Neuronal stem cell (in vitro differentiated cells): ENCODE measurements around the gene ELF3.
A peak's percentile ranks its signal among the peaks of the same experiment; 100 is the strongest.

Source experiments
- DNase-seq: peaks from one replicate; pipeline ENCODE4 v3.0.0-alpha.2; 2013; ENCODE audit warnings: low spot score
- H2AFZ ChIP-seq: one replicate; pipeline ENCODE4 v1.6.1; 2013; ENCODE audit warnings: mild to moderate bottlenecking, low read length, inconsistent platforms
- H2AK5ac ChIP-seq: 2 replicates; pipeline ENCODE4 v1.6.1; 2013; ENCODE audit warnings: low read depth, mild to moderate bottlenecking, inconsistent platforms, low read length, moderate library complexity, mixed read lengths
- H2BK120ac ChIP-seq: 2 replicates; pipeline ENCODE4 v1.6.1; 2013; ENCODE audit warnings: low read depth, mild to moderate bottlenecking, inconsistent platforms, low read length, moderate library complexity, mixed read lengths
- H2BK12ac ChIP-seq: one replicate; pipeline ENCODE4 v1.6.1; 2013; ENCODE audit warnings: low read length, inconsistent platforms
- H2BK15ac ChIP-seq: 2 replicates; pipeline ENCODE4 v1.6.1; 2013; ENCODE audit warnings: mild to moderate bottlenecking, low read length, inconsistent platforms, mixed read lengths
- H2BK5ac ChIP-seq: one replicate; pipeline ENCODE4 v1.6.1; 2013; ENCODE audit warnings: inconsistent platforms, mild to moderate bottlenecking, low read length, moderate library complexity
- H3K14ac ChIP-seq: one replicate; pipeline ENCODE4 v1.6.1; 2013; ENCODE audit warnings: low read length, inconsistent platforms
- H3K18ac ChIP-seq: 2 replicates; pipeline ENCODE4 v1.6.1; 2013; ENCODE audit warnings: low read length, inconsistent platforms
- H3K23ac ChIP-seq: 2 replicates; pipeline ENCODE4 v1.6.1; 2013; ENCODE audit warnings: low read depth, mild to moderate bottlenecking, mixed read lengths, low read length, inconsistent platforms; ENCODE audit not compliant: poor library complexity
- H3K27ac ChIP-seq: replicated peaks from 3 replicates; pipeline ENCODE4 v1.5.1; 2013; ENCODE audit warnings: low read length, inconsistent platforms
- H3K27me3 ChIP-seq, 3 experiments: 2 replicates each; pipeline ENCODE4 v1.6.1; 2013; ENCODE audit warnings: low read length in 3 of 3, mild to moderate bottlenecking in 2 of 3, inconsistent platforms in 1 of 3, low read depth in 1 of 3, mixed read lengths in 1 of 3, moderate library complexity in 1 of 3; ENCODE audit not compliant: control insufficient read depth in 3 of 3, insufficient read depth in 3 of 3
- H3K36me3 ChIP-seq, 2 donors: replicated peaks in 1 of 2; 2 replicates each; pipeline ENCODE4 v1.6.1; 2013; ENCODE audit warnings: low read length in 2 of 2; ENCODE audit not compliant: control insufficient read depth in 2 of 2, insufficient read depth in 2 of 2
- H3K4ac ChIP-seq: 2 replicates; pipeline ENCODE4 v1.6.1; 2013; ENCODE audit warnings: inconsistent platforms, mild to moderate bottlenecking, low read length, moderate library complexity
- H3K4me1 ChIP-seq, 2 donors: 1 replicate in 1 of 2; 2 replicates in 1 of 2; pipeline ENCODE4 v1.6.1; 2013; ENCODE audit warnings: low read length in 2 of 2, low read depth in 1 of 2; ENCODE audit not compliant: control insufficient read depth in 2 of 2, insufficient read depth in 1 of 2
- H3K4me2 ChIP-seq: one replicate; pipeline ENCODE4 v1.6.1; 2013; ENCODE audit warnings: mild to moderate bottlenecking, low read length, inconsistent platforms; ENCODE audit not compliant: insufficient read depth, poor library complexity, severe bottlenecking
- H3K4me3 ChIP-seq, 2 donors: 2 replicates each; pipeline ENCODE4 v1.5.1; 2013; ENCODE audit warnings: low read length in 2 of 2, mild to moderate bottlenecking in 2 of 2, inconsistent platforms in 1 of 2, moderate library complexity in 1 of 2
- H3K79me1 ChIP-seq: one replicate; pipeline ENCODE4 v1.6.1; 2013; ENCODE audit warnings: low read depth, mild to moderate bottlenecking, inconsistent platforms, low read length, moderate library complexity
- H3K9ac ChIP-seq: one replicate; pipeline ENCODE4 v1.6.1; 2013; ENCODE audit warnings: mild to moderate bottlenecking, low read depth, low read length, inconsistent platforms; ENCODE audit not compliant: poor library complexity
- H3K9me3 ChIP-seq, 2 donors: replicated peaks in 1 of 2; 2 replicates each; pipeline versions ENCODE3 to v1.6.1; 2013; ENCODE audit warnings: low read length in 2 of 2, mild to moderate bottlenecking in 2 of 2, inconsistent platforms in 1 of 2, low read depth in 1 of 2, mixed read lengths in 1 of 2, moderate library complexity in 1 of 2; ENCODE audit not compliant: control insufficient read depth in 2 of 2, insufficient read depth in 1 of 2
- H4K8ac ChIP-seq: one replicate; pipeline ENCODE4 v1.6.1; 2013; ENCODE audit warnings: low read depth, mild to moderate bottlenecking, inconsistent platforms, low read length, moderate library complexity
- H4K91ac ChIP-seq: one replicate; pipeline ENCODE4 v1.6.1; 2013; ENCODE audit warnings: low read length, low read depth, mild to moderate bottlenecking, inconsistent platforms; ENCODE audit not compliant: poor library complexity
- WGBS, 2 donors: extraction: QIAGEN DNeasy Blood & Tissue Kit; methylation state at CpG; one replicate each; pipeline ENCODE4 v1.1.7; 2013; ENCODE audit warnings: missing lambda C conversion rate in 2 of 2, mixed read lengths in 1 of 2; ENCODE audit not compliant: insufficient read length in 2 of 2, insufficient replicate concordance in 1 of 2; ENCODE audit errors: extremely low coverage in 2 of 2; 5-methylcytosine and 5-hydroxymethylcytosine counted together

Gene ELF3

DNA sequence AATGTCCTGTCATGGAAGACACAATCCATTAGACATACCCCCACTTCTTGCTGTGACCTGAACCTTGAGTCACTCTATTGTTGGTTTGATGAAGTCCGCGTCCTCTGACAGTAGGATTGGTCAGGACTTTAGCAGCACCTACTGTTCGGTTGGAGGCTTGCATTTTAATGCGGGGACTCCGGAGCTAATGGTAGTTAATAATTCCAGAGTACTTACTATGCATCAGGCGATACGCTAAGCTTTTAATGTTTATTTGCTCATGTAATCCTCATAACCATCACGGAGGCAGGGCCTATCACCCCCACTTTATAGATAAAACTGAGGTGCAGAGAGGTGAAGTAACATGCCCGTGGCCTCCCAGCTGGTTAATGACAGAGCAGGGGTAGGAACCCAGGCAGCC lies 7.9 kb upstream of the ELF3 start:
- no peaks in the 10 kb centered on the region for H3K27me3 ChIP-seq
- DNase-seq, result no peak
- no CpG with 5 or more reads among the region's 9 CpGs for WGBS, 2 donors
- no peak overlapping the region for H4K8ac ChIP-seq
- H3K18ac ChIP-seq, result no peak overlapping the region
- H3K23ac ChIP-seq, result no peak overlapping the region
- H3K4me1 ChIP-seq, result peaks cover 0 to 3% of the 10 kb centered on the region in 2 donors
- H3K4ac ChIP-seq, result no peak overlapping the region
- H2AK5ac ChIP-seq, result no peak overlapping the region
- H2BK12ac ChIP-seq, result no peak overlapping the region
- no peak overlapping the region for H2AFZ ChIP-seq
- H3K4me2 ChIP-seq, result no peak overlapping the region
- no peaks in the 10 kb centered on the region for H3K79me1 ChIP-seq
- no peaks in the 10 kb centered on the region for H3K9me3 ChIP-seq
- H2BK120ac ChIP-seq, result no peak overlapping the region
- H4K91ac ChIP-seq, result no peak overlapping the region
- H3K14ac ChIP-seq, result no peak overlapping the region
- H3K4me3 ChIP-seq, result no peak overlapping the region
- H2BK5ac ChIP-seq, result no peak overlapping the region
- no peak overlapping the region for H2BK15ac ChIP-seq
- no peak overlapping the region for H3K9ac ChIP-seq
- peaks cover 41 to 79% of the 10 kb centered on the region in 2 donors for H3K36me3 ChIP-seq
- H3K27ac ChIP-seq, result no peak overlapping the region

DNA sequence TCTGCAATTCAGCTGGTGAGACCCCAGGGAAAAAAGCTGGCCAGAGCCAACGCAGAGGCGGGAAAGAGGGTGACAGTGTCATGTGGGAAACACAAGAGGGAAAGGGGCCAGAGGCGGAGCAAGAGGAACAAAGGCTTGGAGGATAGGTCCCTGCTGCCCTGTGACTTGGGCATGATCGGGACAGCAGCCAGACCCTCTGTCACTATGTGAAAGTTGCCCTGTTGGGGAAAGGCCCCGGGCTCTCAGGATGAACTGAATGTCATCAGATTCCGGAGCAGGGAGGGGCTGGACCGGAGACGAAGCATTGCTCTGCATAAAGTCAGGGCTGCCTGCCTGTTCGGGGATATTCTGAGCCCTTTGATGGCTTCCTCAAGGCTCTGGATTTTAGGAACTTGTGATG lies 5.7 kb upstream of the ELF3 start:
- Histone ChIP-seq H4K8ac (no peak overlapping the region), H2AFZ (no peak overlapping the region), H2AK5ac (no peak overlapping the region), H2BK120ac (no peak overlapping the region), H3K9me3 (no peaks in the 10 kb centered on the region), H3K14ac (no peak overlapping the region), H3K4me3 (no peak overlapping the region), H3K79me1 (no peaks in the 10 kb centered on the region), H3K27me3 (no peaks in the 10 kb centered on the region), H3K4ac (no peak overlapping the region), H3K4me2 (no peak overlapping the region), H3K9ac (peak overlapping the region; percentile 7), H3K27ac (no peak overlapping the region), H3K18ac (no peak overlapping the region), H3K23ac (no peak overlapping the region), H3K4me1 (peaks cover 1 to 4% of the 10 kb centered on the region in 2 donors), H3K36me3 (peaks cover 43 to 71% of the 10 kb centered on the region in 2 donors), H4K91ac (no peak overlapping the region), H2BK5ac (no peak overlapping the region), H2BK12ac (no peak overlapping the region), H2BK15ac (no peak overlapping the region)
- no CpG with 5 or more reads among the region's 9 CpGs for WGBS, 2 donors
- no peak for DNase-seq

DNA sequence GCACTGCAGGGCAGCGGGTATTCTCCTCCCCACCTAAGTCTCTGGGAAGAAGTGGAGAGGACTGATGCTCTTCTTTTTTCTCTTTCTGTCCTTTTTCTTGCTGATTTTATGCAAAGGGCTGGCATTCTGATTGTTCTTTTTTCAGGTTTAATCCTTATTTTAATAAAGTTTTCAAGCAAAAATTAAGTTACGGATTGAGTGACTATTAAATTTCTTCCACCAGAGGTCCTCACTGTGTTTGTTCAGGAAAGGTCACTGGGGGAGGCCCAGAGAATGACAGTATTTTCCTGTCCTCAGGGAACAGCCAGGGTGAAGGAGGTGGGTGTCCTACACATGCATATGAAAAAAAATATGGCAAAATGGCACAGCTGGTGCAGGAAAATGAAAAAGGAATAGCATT lies 4.4 kb upstream of the ELF3 start:
- no peak overlapping the region for H3K14ac ChIP-seq
- no peak overlapping the region for H3K4me3 ChIP-seq
- no CpG with 5 or more reads among the region's 2 CpGs for WGBS, 2 donors
- H2BK12ac ChIP-seq, result no peak overlapping the region
- no peaks in the 10 kb centered on the region for H3K27me3 ChIP-seq
- no peak overlapping the region for H2BK120ac ChIP-seq
- H3K9me3 ChIP-seq, result no peaks in the 10 kb centered on the region
- no peak overlapping the region for H2BK5ac ChIP-seq
- peaks cover 36 to 59% of the 10 kb centered on the region in 2 donors for H3K36me3 ChIP-seq
- H3K23ac ChIP-seq, result no peak overlapping the region
- H3K4me1 ChIP-seq, result peaks cover 10 to 13% of the 10 kb centered on the region in 2 donors
- DNase-seq, result no peak
- no peak overlapping the region for H4K91ac ChIP-seq
- H2BK15ac ChIP-seq, result no peak overlapping the region
- H3K18ac ChIP-seq, result no peak overlapping the region
- no peak overlapping the region for H2AFZ ChIP-seq
- H3K4me2 ChIP-seq, result no peak overlapping the region
- no peak overlapping the region for H3K9ac ChIP-seq
- H2AK5ac ChIP-seq, result no peak overlapping the region
- no peak overlapping the region for H4K8ac ChIP-seq
- H3K79me1 ChIP-seq, result no peaks in the 10 kb centered on the region
- no peak overlapping the region for H3K4ac ChIP-seq
- no peak overlapping the region for H3K27ac ChIP-seq

DNA sequence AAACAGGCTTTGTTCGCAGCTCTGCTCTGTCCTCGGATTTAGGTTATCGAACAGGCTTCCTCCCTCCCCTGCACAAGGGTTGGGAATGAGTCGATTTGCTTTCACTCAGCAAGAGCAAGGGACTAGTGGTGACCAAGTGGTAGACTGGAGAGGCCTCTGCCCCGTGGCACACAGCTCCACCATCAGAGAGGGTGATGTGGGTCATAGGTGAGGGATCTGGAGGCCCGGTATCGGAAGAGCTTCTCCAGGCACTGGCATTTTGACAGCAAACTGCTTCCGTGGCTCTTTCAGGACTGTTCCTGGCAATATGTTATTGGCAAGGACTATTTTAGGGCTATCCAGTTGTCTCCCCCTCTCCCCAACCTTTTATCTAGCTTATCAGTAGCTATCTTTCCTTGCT lies 3.1 kb upstream of the ELF3 start:
- Histone ChIP-seq H3K4me2 (no peak overlapping the region), H4K91ac (no peak overlapping the region), H2BK120ac (no peak overlapping the region), H4K8ac (no peak overlapping the region), H3K4me3 (no peak overlapping the region), H3K27ac (no peak overlapping the region), H3K79me1 (no peaks in the 10 kb centered on the region), H2AFZ (no peak overlapping the region), H2BK5ac (no peak overlapping the region), H2AK5ac (no peak overlapping the region), H3K14ac (no peak overlapping the region), H3K23ac (no peak overlapping the region), H2BK15ac (no peak overlapping the region), H3K18ac (peak overlapping the region; percentile 67), H3K27me3 (peaks cover 0 to 6% (median 0%) of the 10 kb centered on the region in 3 experiments), H3K9me3 (no peaks in the 10 kb centered on the region), H3K9ac (no peak overlapping the region), H2BK12ac (no peak overlapping the region), H3K36me3 (peaks cover 28 to 47% of the 10 kb centered on the region in 2 donors), H3K4me1 (peaks cover 10 to 17% of the 10 kb centered on the region in 2 donors), H3K4ac (no peak overlapping the region)
- WGBS, 2 donors, result no CpG with 5 or more reads among the region's 8 CpGs
- no peak for DNase-seq
